DOHH2 (cell line): ENCODE data around the gene IFI27L2.

Experiments
- H3F3A ChIP-seq: fragments of 200-600 bp; sonication (generic), shearing (Covaris generic); 2 replicates; pipeline ENCODE4 v1.6.0; 2016; ENCODE audit warnings: antibody characterized with exemption, mild to moderate bottlenecking; ENCODE audit not compliant: control insufficient read depth, insufficient read depth
- H3K27ac ChIP-seq: fragments of 200-600 bp; sonication (generic); 2 replicates; pipeline ENCODE4 v1.5.1; 2014; ENCODE audit warnings: low read depth, mild to moderate bottlenecking, low read length, moderate library complexity
- H3K27me3 ChIP-seq: fragments of 200-600 bp; sonication (generic); 2 replicates; pipeline ENCODE4 v1.6.1; 2014; ENCODE audit warnings: mild to moderate bottlenecking, low read length, mixed read lengths; ENCODE audit not compliant: control insufficient read depth
- H3K36me3 ChIP-seq: fragments of 200-600 bp; sonication (generic); 2 replicates; pipeline ENCODE4 v1.6.1; 2014; ENCODE audit warnings: mild to moderate bottlenecking, low read length, moderate library complexity, mixed read lengths; ENCODE audit not compliant: control insufficient read depth
- H3K4me1 ChIP-seq: fragments of 200-600 bp; sonication (generic); 2 replicates; pipeline ENCODE4 v1.6.1; 2014; ENCODE audit warnings: mild to moderate bottlenecking, low read length, mixed read lengths; ENCODE audit not compliant: control insufficient read depth
- H3K4me2 ChIP-seq: fragments of 200-600 bp; sonication (generic); 2 replicates; pipeline ENCODE4 v1.6.0; 2014; ENCODE audit warnings: mild to moderate bottlenecking, low read length, moderate library complexity
- H3K4me3 ChIP-seq: fragments of 200-600 bp; sonication (generic); 2 replicates; pipeline ENCODE4 v1.5.1; 2014; ENCODE audit warnings: mild to moderate bottlenecking, low read length, mixed read lengths
- H3K79me2 ChIP-seq: fragments of 200-600 bp; sonication (generic); 2 replicates; pipeline ENCODE4 v1.6.1; 2014; ENCODE audit warnings: mild to moderate bottlenecking, low read length, mixed read lengths; ENCODE audit not compliant: control insufficient read depth
- H3K9me2 ChIP-seq: fragments of 200-600 bp; sonication (generic); replicated peaks from 2 replicates; pipeline ENCODE4 v1.6.1; 2014; ENCODE audit warnings: mild to moderate bottlenecking, low read length, mixed read lengths; ENCODE audit not compliant: control insufficient read depth
- H3K9me3 ChIP-seq: fragments of 200-600 bp; sonication (generic); 2 replicates; pipeline ENCODE4 v1.6.1; 2014; ENCODE audit warnings: antibody characterized with exemption, low read length, mixed read lengths; ENCODE audit not compliant: control insufficient read depth, insufficient read depth
- H4K20me1 ChIP-seq: fragments of 200-600 bp; sonication (generic); 2 replicates; pipeline ENCODE4 v1.6.0; 2014; ENCODE audit warnings: low read depth, mild to moderate bottlenecking, antibody characterized with exemption, low read length, moderate library complexity; ENCODE audit not compliant: control insufficient read depth, insufficient read depth
- CTCF ChIP-seq: fragments of 200-600 bp; sonication (generic); IDR thresholded peaks from one replicate; pipeline ENCODE4 v1.5.1; 2014; ENCODE audit warnings: antibody characterized with exemption, mild to moderate bottlenecking, low read depth, low read length; ENCODE audit not compliant: poor library complexity, severe bottlenecking
- EZH2phosphoT487 ChIP-seq: fragments of 200-600 bp; sonication (generic); IDR thresholded peaks from 2 replicates; pipeline ENCODE4 v1.6.1; 2017; ENCODE audit warnings: borderline replicate concordance, mild to moderate bottlenecking, antibody characterized with exemption, low read length, moderate library complexity, mixed read lengths

The IFI27L2 gene

GRCh38 chr14:94097091-94097490 lies 32.3 kb downstream of the IFI27L2 start:
- Histone ChIP-seq H4K20me1 (no peaks in the 10 kb centered on the region), H3K36me3 (no peaks in the 10 kb centered on the region), H3K4me3 (no peak overlapping the region), H3K27ac (no peak overlapping the region), H3K4me1 (no peaks in the 10 kb centered on the region), H3K4me2 (no peak overlapping the region), H3K9me2 (no peaks in the 10 kb centered on the region), H3F3A (no peaks in the 10 kb centered on the region), H3K9me3 (no peaks in the 10 kb centered on the region), H3K79me2 (no peaks in the 10 kb centered on the region), H3K27me3 (no peaks in the 10 kb centered on the region)
- TF ChIP-seq CTCF, result no peak
- TF ChIP-seq EZH2phosphoT487, result no peak

- H3K36me3 ChIP-seq, result no peaks in the 10 kb centered on the region
- H3K4me2 ChIP-seq, result no peak overlapping the region
- H3F3A ChIP-seq, result no peaks in the 10 kb centered on the region
- H3K27me3 ChIP-seq, result no peaks in the 10 kb centered on the region
- H3K79me2 ChIP-seq, result no peaks in the 10 kb centered on the region
- no peaks in the 10 kb centered on the region for H3K9me3 ChIP-seq
- no peaks in the 10 kb centered on the region for H3K4me1 ChIP-seq
- H3K4me3 ChIP-seq, result no peak overlapping the region
- H4K20me1 ChIP-seq, result no peaks in the 10 kb centered on the region
- H3K27ac ChIP-seq, result no peak overlapping the region
- TF ChIP-seq EZH2phosphoT487 (no peak), CTCF (no peak)
- H3K9me2 ChIP-seq, result no peaks in the 10 kb centered on the region
These were observed 36.0 kb downstream of the IFI27L2 start for GRCh38 chr14:94093418-94093817.

- H3K27me3 ChIP-seq, result no peaks in the 10 kb centered on the region
- H3K4me3 ChIP-seq, result no peak overlapping the region
- no peak overlapping the region for H3K4me2 ChIP-seq
- H3K79me2 ChIP-seq, result no peaks in the 10 kb centered on the region
- H3K4me1 ChIP-seq, result no peaks in the 10 kb centered on the region
- no peaks in the 10 kb centered on the region for H3K9me2 ChIP-seq
- H4K20me1 ChIP-seq, result no peaks in the 10 kb centered on the region
- H3K27ac ChIP-seq, result no peak overlapping the region
- no peaks in the 10 kb centered on the region for H3F3A ChIP-seq
- no peaks in the 10 kb centered on the region for H3K36me3 ChIP-seq
- no peaks in the 10 kb centered on the region for H3K9me3 ChIP-seq
- no peak for TF ChIP-seq CTCF
- TF ChIP-seq EZH2phosphoT487, result no peak
These were observed 39.9 kb downstream of the IFI27L2 start for GRCh38 chr14:94089479-94089878.

GRCh38 chr14:94088516-94088915 lies 40.9 kb downstream of the IFI27L2 start:
- no peaks in the 10 kb centered on the region for H3K9me2 ChIP-seq
- no peak overlapping the region for H3K27ac ChIP-seq
- no peaks in the 10 kb centered on the region for H3K9me3 ChIP-seq
- no peaks in the 10 kb centered on the region for H3K4me1 ChIP-seq
- no peak overlapping the region for H3K4me2 ChIP-seq
- TF ChIP-seq CTCF (no peak), EZH2phosphoT487 (no peak)
- H3K4me3 ChIP-seq, result no peak overlapping the region
- no peaks in the 10 kb centered on the region for H3K27me3 ChIP-seq
- H3K79me2 ChIP-seq, result no peaks in the 10 kb centered on the region
- no peaks in the 10 kb centered on the region for H4K20me1 ChIP-seq
- H3K36me3 ChIP-seq, result no peaks in the 10 kb centered on the region
- no peaks in the 10 kb centered on the region for H3F3A ChIP-seq
